ENCODE results near the gene PLSCR2.
A peak's percentile ranks its signal among the peaks of the same experiment; 100 is the strongest.

The PLSCR2 gene

GRCh38 chr3:146469150-146470017, at the start of gene PLSCR2:
TSS of gene PLSCR2 (minus strand) at chr3:146469561. CDS start at chr3:146459904, 9,657 bp downstream.
- no peak within 1 kb of the TSS for H3K9ac ChIP-seq (ENCODE audit: low read depth, low read length)
- H3K27me3 ChIP-seq (ENCODE audit: insufficient read depth, low read length) = no peaks in the 10 kb centered on the region
- H3K4me3 ChIP-seq (ENCODE audit: low read length) = no peak within 1 kb of the TSS
- no peaks in the 10 kb centered on the region for H3K9me3 ChIP-seq (ENCODE audit: insufficient read depth, low read depth, low read length)
- no peaks in the 10 kb centered on the region for H3K36me3 ChIP-seq (ENCODE audit: insufficient read depth, low read depth, low read length)
- H3K4me1 ChIP-seq (ENCODE audit: insufficient read depth, low read length) = no peaks in the 10 kb centered on the region
- no peak within 1 kb of the TSS for H3K27ac ChIP-seq (ENCODE audit: low read length)

- Histone ChIP-seq H3K36me3 (ENCODE audit: insufficient read depth, low read depth, low read length) (no peaks in the 10 kb centered on the region), H3K9me3 (ENCODE audit: insufficient read depth, low read depth, low read length) (no peaks in the 10 kb centered on the region), H3K4me1 (ENCODE audit: insufficient read depth, low read length) (peaks cover 11% of the 10 kb centered on the region), H3K27ac (ENCODE audit: low read length) (no peak overlapping the region), H3K9ac (ENCODE audit: low read depth, low read length) (no peak overlapping the region), H3K27me3 (ENCODE audit: insufficient read depth, low read length) (no peaks in the 10 kb centered on the region), H3K4me3 (ENCODE audit: low read length) (no peak overlapping the region)
Observed at GRCh38 chr3:146517684-146518435, 48.5 kb upstream of the PLSCR2 start.

- Histone ChIP-seq H3K27me3 (ENCODE audit: insufficient read depth, low read length) (no peaks in the 10 kb centered on the region), H3K27ac (ENCODE audit: low read length) (no peak overlapping the region), H3K9ac (ENCODE audit: low read depth, low read length) (no peak overlapping the region), H3K9me3 (ENCODE audit: insufficient read depth, low read depth, low read length) (no peaks in the 10 kb centered on the region), H3K4me3 (ENCODE audit: low read length) (no peak overlapping the region), H3K36me3 (ENCODE audit: insufficient read depth, low read depth, low read length) (no peaks in the 10 kb centered on the region), H3K4me1 (ENCODE audit: insufficient read depth, low read length) (peaks cover 8% of the 10 kb centered on the region)
Observed at GRCh38 chr3:146513386-146514051, 44.2 kb upstream of the PLSCR2 start.

DNA sequence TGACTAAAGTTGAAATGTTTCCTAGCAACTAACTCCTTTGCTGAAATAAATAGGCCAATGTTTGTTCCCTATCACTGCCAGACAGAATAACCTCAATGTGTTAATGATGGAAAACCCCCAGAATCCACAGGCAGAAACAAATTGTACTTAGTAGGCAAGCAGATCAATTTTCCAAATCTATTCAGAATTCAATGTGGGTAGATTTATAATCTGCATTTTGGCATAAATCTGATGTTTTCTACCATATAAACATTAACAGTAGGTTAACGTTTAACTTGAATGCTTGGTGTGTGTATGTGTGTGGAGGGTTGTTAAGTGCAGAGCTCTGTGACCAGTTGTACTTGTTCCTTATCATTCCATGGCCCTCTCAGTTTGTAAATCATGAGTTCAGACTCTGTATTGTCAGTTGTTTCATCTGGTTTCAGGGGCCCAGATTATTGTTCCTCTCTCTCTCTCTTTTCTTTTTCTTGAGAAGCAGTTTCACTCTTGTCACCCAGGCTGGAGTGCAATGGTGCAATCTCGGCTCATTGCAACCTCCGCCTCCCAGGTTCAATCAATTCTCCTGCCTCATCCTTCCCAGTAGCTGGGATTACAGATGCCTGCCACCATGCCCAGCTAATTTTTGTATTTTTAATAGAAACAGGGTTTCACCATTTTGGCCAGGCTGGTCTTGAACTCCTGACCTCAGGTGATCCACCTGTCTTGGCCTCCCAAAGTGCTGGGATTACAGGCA, 42.2 kb upstream of the PLSCR2 start:
- peaks cover 23% of the 10 kb centered on the region for H3K4me1 ChIP-seq (ENCODE audit: insufficient read depth, low read length)
- H3K4me3 ChIP-seq (ENCODE audit: low read length) = no peak overlapping the region

GRCh38 chr3:146507331-146508120, 38.2 kb upstream of the PLSCR2 start:
- Histone ChIP-seq H3K9ac (ENCODE audit: low read depth, low read length) (0 out of 2 replicates have a peak overlapping the region, but pooled peaks have one; percentile 25), H3K4me1 (ENCODE audit: insufficient read depth, low read length) (peaks cover 39% of the 10 kb centered on the region), H3K27ac (ENCODE audit: low read length) (peak overlapping the region; percentile 25), H3K4me3 (ENCODE audit: low read length) (no peak overlapping the region), H3K36me3 (ENCODE audit: insufficient read depth, low read depth, low read length) (no peaks in the 10 kb centered on the region), H3K27me3 (ENCODE audit: insufficient read depth, low read length) (no peaks in the 10 kb centered on the region), H3K9me3 (ENCODE audit: insufficient read depth, low read depth, low read length) (no peaks in the 10 kb centered on the region)

More for the DNA sequence above, 42.2 kb upstream of the PLSCR2 start:
- Histone ChIP-seq H3K27ac (ENCODE audit: low read length) (no peak overlapping the region), H3K36me3 (ENCODE audit: insufficient read depth, low read depth, low read length) (no peaks in the 10 kb centered on the region), H3K9ac (ENCODE audit: low read depth, low read length) (no peak overlapping the region), H3K27me3 (ENCODE audit: insufficient read depth, low read length) (no peaks in the 10 kb centered on the region), H3K9me3 (ENCODE audit: insufficient read depth, low read depth, low read length) (no peaks in the 10 kb centered on the region)

GRCh38 chr3:146505516-146505915, 36.2 kb upstream of the PLSCR2 start:
- Histone ChIP-seq H3K27me3 (ENCODE audit: insufficient read depth, low read length) (no peaks in the 10 kb centered on the region), H3K9me3 (ENCODE audit: insufficient read depth, low read depth, low read length) (no peaks in the 10 kb centered on the region), H3K27ac (ENCODE audit: low read length) (no peak overlapping the region), H3K36me3 (ENCODE audit: insufficient read depth, low read depth, low read length) (no peaks in the 10 kb centered on the region), H3K9ac (ENCODE audit: low read depth, low read length) (no peak overlapping the region), H3K4me1 (ENCODE audit: insufficient read depth, low read length) (peaks cover 39% of the 10 kb centered on the region), H3K4me3 (ENCODE audit: low read length) (no peak overlapping the region)

DNA sequence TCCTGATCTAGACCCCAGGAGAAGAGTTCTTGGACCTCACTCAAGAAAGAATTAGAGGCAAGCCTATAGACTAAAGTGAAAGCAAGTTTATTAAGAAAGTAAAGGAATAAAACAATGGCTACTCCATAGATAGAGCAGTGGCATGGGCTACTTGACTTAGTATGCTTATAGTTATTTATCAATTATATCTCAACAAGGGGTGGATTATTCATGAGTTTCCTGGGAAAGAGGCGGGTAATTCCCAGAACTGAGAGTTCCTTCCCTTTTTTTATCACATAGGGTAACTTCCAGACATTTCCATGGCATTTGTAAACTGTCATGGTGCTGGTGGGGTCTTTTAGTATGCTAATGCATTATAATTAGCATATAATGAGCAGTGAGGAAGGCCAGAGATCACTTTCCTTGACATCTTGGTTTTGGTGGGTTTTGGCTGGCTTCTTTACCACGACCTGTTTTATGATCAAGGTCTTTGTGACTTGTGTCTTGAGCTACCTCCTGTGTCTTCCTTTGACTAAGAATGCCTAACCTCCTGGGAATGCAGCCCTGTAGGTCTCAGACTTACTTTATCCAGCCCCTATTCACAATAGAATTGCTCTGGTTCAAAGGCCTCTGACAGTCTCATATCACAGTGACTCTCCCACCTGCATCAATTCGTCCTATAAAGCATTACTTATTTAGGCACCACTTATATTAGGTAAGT, 35.3 kb upstream of the PLSCR2 start:
- Histone ChIP-seq H3K4me3 (ENCODE audit: low read length) (0 out of 2 replicates have a peak overlapping the region, but pooled peaks have one; percentile 19), H3K27ac (ENCODE audit: low read length) (no peak overlapping the region), H3K9me3 (ENCODE audit: insufficient read depth, low read depth, low read length) (no peaks in the 10 kb centered on the region), H3K9ac (ENCODE audit: low read depth, low read length) (no peak overlapping the region), H3K4me1 (ENCODE audit: insufficient read depth, low read length) (peaks cover 39% of the 10 kb centered on the region), H3K27me3 (ENCODE audit: insufficient read depth, low read length) (no peaks in the 10 kb centered on the region), H3K36me3 (ENCODE audit: insufficient read depth, low read depth, low read length) (no peaks in the 10 kb centered on the region)

GRCh38 chr3:146503461-146504202, 34.3 kb upstream of the PLSCR2 start:
- Histone ChIP-seq H3K36me3 (ENCODE audit: insufficient read depth, low read depth, low read length) (no peaks in the 10 kb centered on the region), H3K4me1 (ENCODE audit: insufficient read depth, low read length) (peaks cover 39% of the 10 kb centered on the region), H3K9ac (ENCODE audit: low read depth, low read length) (no peak overlapping the region), H3K9me3 (ENCODE audit: insufficient read depth, low read depth, low read length) (no peaks in the 10 kb centered on the region), H3K27ac (ENCODE audit: low read length) (no peak overlapping the region), H3K27me3 (ENCODE audit: insufficient read depth, low read length) (no peaks in the 10 kb centered on the region), H3K4me3 (ENCODE audit: low read length) (no peak overlapping the region)

DNA sequence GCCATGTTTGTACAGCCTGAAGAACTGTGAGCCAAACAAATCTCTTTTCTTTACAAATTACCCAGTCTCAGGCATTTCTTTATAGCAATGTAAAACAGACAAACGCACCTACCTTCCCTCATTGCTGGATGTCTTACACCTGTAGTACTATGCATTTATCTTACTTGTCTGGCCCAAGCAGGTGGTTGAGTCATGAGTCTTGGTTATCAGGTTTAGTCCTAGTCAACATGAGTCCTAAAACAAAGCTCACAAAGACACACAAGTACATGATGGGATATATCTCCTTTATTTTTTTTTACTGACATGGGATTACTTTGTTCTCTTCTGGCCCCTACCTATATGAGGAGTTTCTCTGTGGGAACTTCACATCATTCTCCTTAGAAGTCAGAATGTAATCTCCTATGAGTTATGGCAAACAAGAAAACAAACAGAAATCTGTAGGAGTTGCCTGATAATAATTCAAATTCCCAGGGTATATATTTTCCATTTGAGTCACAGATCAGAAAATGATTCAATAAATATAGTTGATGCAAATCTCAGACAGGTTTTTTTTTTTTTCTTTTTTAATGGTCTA, 33.6 kb upstream of the PLSCR2 start:
- Histone ChIP-seq H3K4me3 (ENCODE audit: low read length) (no peak overlapping the region), H3K4me1 (ENCODE audit: insufficient read depth, low read length) (peaks cover 38% of the 10 kb centered on the region), H3K27me3 (ENCODE audit: insufficient read depth, low read length) (no peaks in the 10 kb centered on the region), H3K36me3 (ENCODE audit: insufficient read depth, low read depth, low read length) (no peaks in the 10 kb centered on the region), H3K27ac (ENCODE audit: low read length) (no peak overlapping the region), H3K9ac (ENCODE audit: low read depth, low read length) (no peak overlapping the region), H3K9me3 (ENCODE audit: insufficient read depth, low read depth, low read length) (no peaks in the 10 kb centered on the region; the same call in none of the 2 replicates)

Measured in iPS-20b (cell line).